GM12878 (cell line): ENCODE data around the gene CHRM4. TPM values are rescaled to one million over a fixed set of nuclear protein-coding genes. Genes with fewer than 3 reads are reported as not detected.

ENCODE experiments used
- ATAC-seq: fragments of 200-7000 bp; cut with Tn5 transposase; 3 replicates; pipeline ENCODE4 v1.9.1; 2020; ENCODE audit warnings: mild to moderate bottlenecking, moderate library complexity
- BruUV-seq: library from RNA; stranded (reverse); fragments of 400-500 nt; replicated peaks from 2 replicates; lab custom pipeline; 2021; lab: Mats Ljungman, UMichigan
- CTCF ChIA-PET: fragments of 300-600 bp; sonication (Branson Sonifier 250); formaldehyde crosslinking; extraction: SDS; loops from one replicate; lab custom pipeline; 2021; ENCODE audit warnings: inconsistent platforms; lab: Yijun Ruan, JAX
- POLR2A ChIA-PET: fragments of 350-600 bp; formaldehyde crosslinking; extraction: SDS; loops from one replicate; lab custom pipeline; 2021; ENCODE audit warnings: inconsistent platforms; lab: Charles Lee
- RAD21 ChIA-PET: fragments of 300-600 bp; sonication (Branson Sonifier 250); formaldehyde crosslinking; loops from one replicate; lab custom pipeline; 2023; ENCODE audit warnings: antibody characterized with exemption; ENCODE audit not compliant: unreplicated experiment; lab: Charles Lee
- SMC1A ChIA-PET: fragments of 300-600 bp; sonication (Branson Sonifier 250); formaldehyde crosslinking; loops from one replicate; lab custom pipeline; 2023; ENCODE audit not compliant: unreplicated experiment, uncharacterized antibody; lab: Charles Lee
- DNase-seq: peaks from one replicate; pipeline ENCODE4 v3.0.0-alpha.2; 2011; ENCODE audit warnings: low read depth, low spot score
- FAIRE-seq: peaks from 3 replicates; lab custom pipeline; 2011; peaks lifted over from hg19 to GRCh38; lab: Jason Lieb, UNC
- H2AFZ ChIP-seq: 2 replicates; pipeline ENCODE4 v1.6.0; 2011; ENCODE audit warnings: low read depth, low read length, control low read depth; ENCODE audit not compliant: control insufficient read depth
- H3K27ac ChIP-seq: 2 replicates; pipeline ENCODE4 v1.5.1; 2011; ENCODE audit warnings: control low read depth; ENCODE audit not compliant: control insufficient read depth, insufficient read depth
- H3K27me3 ChIP-seq, 2 experiments: replicated peaks in 1 of 2; 2 replicates each; pipeline versions ENCODE4 v1.6.0 to v1.6.1; 2011; ENCODE audit warnings: low read length in 1 of 2; ENCODE audit not compliant: control insufficient read depth in 2 of 2, insufficient read depth in 2 of 2
- H3K36me3 ChIP-seq, 2 experiments: 2 replicates each; pipeline ENCODE4 v1.5.1; 2011; ENCODE audit warnings: low read length in 1 of 2; ENCODE audit not compliant: control insufficient read depth in 2 of 2, insufficient read depth in 2 of 2
- H3K4me1 ChIP-seq: 2 replicates; pipeline ENCODE4 v1.6.1; 2011; ENCODE audit warnings: mild to moderate bottlenecking, low read length, moderate library complexity, mixed read lengths; ENCODE audit not compliant: control insufficient read depth, insufficient read depth
- H3K4me2 ChIP-seq: 2 replicates; pipeline ENCODE4 v1.6.0; 2011; ENCODE audit warnings: control low read depth; ENCODE audit not compliant: control insufficient read depth, insufficient read depth
- H3K4me3 ChIP-seq: fragments of 200-600 bp; sonication (generic); 2 replicates; pipeline ENCODE4 v1.5.1; 2016
- H3K79me2 ChIP-seq: 2 replicates; pipeline ENCODE4 v1.6.0; 2011; ENCODE audit warnings: low read length; ENCODE audit not compliant: control insufficient read depth, insufficient read depth
- H3K9ac ChIP-seq: 2 replicates; pipeline ENCODE4 v1.8.0; 2011; ENCODE audit warnings: low read length, control low read depth, mixed read lengths; ENCODE audit not compliant: control insufficient read depth, insufficient read depth
- H3K9me3 ChIP-seq: replicated peaks from 3 replicates; pipeline ENCODE4 v1.5.1; 2011; ENCODE audit warnings: mild to moderate bottlenecking, low read length; ENCODE audit not compliant: control insufficient read depth, insufficient read depth
- H4K20me1 ChIP-seq: 2 replicates; pipeline ENCODE4 v1.6.0; 2011; ENCODE audit not compliant: control insufficient read depth, insufficient read depth
- KAT2A ChIP-seq: conservative IDR thresholded peaks from 2 replicates; pipeline ENCODE4 v1.6.1; 2011; ENCODE audit warnings: low read depth, low read length; ENCODE audit not compliant: control insufficient read depth
- RAD21 ChIP-seq: IDR thresholded peaks from 2 replicates; pipeline ENCODE4 v1.6.1; 2011; ENCODE audit warnings: mild to moderate bottlenecking, low read depth, low read length, moderate library complexity; ENCODE audit not compliant: insufficient read depth
- WGBS: methylation state at CpG from one replicate; pipeline ENCODE4 v1.1.6; 2016; ENCODE audit warnings: low lambda C conversion rate; ENCODE audit not compliant: insufficient replicate concordance, insufficient coverage; ENCODE audit errors: missing lambda C conversion rate; 5-methylcytosine and 5-hydroxymethylcytosine counted together
- in situ Hi-C: fragments of 300-500 bp; cut with MboI; formaldehyde crosslinking; loops from 9 replicates; pipeline ENCODE4 v1.14.3; 2018; ENCODE audit warnings: mixed read lengths
- intact Hi-C: fragments of 100-400 bp; cut with micrococcal nuclease; formaldehyde crosslinking; loops from one replicate; pipeline ENCODE4 v1.14.2; 2022; ENCODE audit not compliant: unreplicated experiment
- polyA plus RNA-seq, 11 experiments: library from polyadenylated mRNA; depleted of rRNA in 4 of 11; unstranded in 6 of 11; stranded (reverse) in 5 of 11; fragments of >200 nt; fragmentation: Nextera tagmentation in 4 of 11; fragmentation: Illumina TruSeq in 1 of 11; extraction: Ambion mirVana in 4 of 11; extraction: Trizol in 1 of 11; gene quantifications; 1 replicate in 1 of 11; 2 replicates in 10 of 11; pipeline versions ENCODE4 v1.2.1 to v1.2.3, GENCODE V29; 2011 to 2016; ENCODE audit warnings: inconsistent platforms in 2 of 11, missing spikeins in 2 of 11, low read depth in 1 of 11
- total RNA-seq, 4 experiments: library from RNA; depleted of rRNA in 3 of 4; stranded (reverse); fragments of >200 nt in 3 of 4; fragmentation: Illumina TruSeq in 1 of 4; extraction: Trizol in 1 of 4; gene quantifications; 2 replicates each; pipeline versions ENCODE4 v1.2.1 to v1.2.3, GENCODE V29; 2013 to 2021
- TF ChIP-seq, protein P1 (sequence below), 3 experiments: IDR thresholded peaks in 2 of 3; conservative IDR thresholded peaks in 1 of 3; 2 replicates each; pipeline ENCODE4 v1.5.1; 2011; ENCODE audit warnings: low read depth in 3 of 3, low read length in 3 of 3, mild to moderate bottlenecking in 3 of 3, control low read depth in 2 of 3, moderate library complexity in 2 of 3, inconsistent platforms in 1 of 3, mixed read lengths in 1 of 3; ENCODE audit not compliant: control insufficient read depth in 2 of 3, insufficient read depth in 1 of 3; ENCODE audit errors: extremely low read depth in 1 of 3

CHRM4 gene
- total and polyA plus RNA-seq, 10 of the 15 experiments (the other 5 are each of a cell fraction or from before 2014, with no cell fraction given), result 0.12 to 0.23 (median 0.13) TPM; not detected in 7

DNA sequence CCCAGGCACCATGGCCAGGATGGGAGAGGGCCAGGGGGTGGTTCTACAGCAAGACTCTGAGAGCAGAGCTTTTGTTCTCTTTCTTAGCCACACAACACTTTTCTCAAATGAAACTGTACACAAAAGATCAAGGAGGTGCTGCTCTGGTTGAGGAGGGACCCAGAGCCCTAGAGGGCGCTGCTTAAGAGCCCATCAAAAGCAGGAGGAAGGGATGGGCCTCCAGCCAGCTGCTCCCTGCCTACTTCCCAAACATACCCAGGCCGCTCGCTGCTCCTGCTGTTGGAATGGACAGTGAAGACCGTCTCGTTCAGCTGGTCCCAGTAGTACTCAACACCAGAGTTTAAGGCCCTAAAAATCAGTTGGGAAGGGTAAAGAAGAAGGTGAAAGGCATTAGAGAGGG lies 18.4 kb upstream of the CHRM4 start:
- Histone ChIP-seq H2AFZ (no peak overlapping the region), H3K4me1 (no peaks in the 10 kb centered on the region), H3K79me2 (no peaks in the 10 kb centered on the region), H3K27ac (no peak overlapping the region), H3K36me3 (peaks cover 17 to 24% of the 10 kb centered on the region in 2 experiments), H4K20me1 (no peaks in the 10 kb centered on the region; the same call in 1 of the 2 replicates), H3K9ac (no peak overlapping the region), H3K9me3 (no peaks in the 10 kb centered on the region), H3K27me3 (no peaks in the 10 kb centered on the region), H3K4me2 (no peak overlapping the region), H3K4me3 (no peak overlapping the region)
- in situ Hi-C loops (no loop called here), intact Hi-C loops (no loop called here)
- ATAC-seq, result no peak
- ChIA-PET CTCF (interaction anchor here (0.6 to 2.6 kb wide), 19 partner anchors 21 to 135 kb away, joined by 3 to 12 read pairs (median 3); no protein-coding TSS in a partner anchor), RAD21 (interaction anchor here (0.8 to 2.2 kb wide), 7 partner anchors 41 to 119 kb away, joined by 3 to 11 read pairs (median 5); no protein-coding TSS in a partner anchor), SMC1A (interaction anchor here (0.7 to 2.5 kb wide), 8 partner anchors 27 to 128 kb away, joined by 3 to 7 read pairs (median 4); no protein-coding TSS in a partner anchor), POLR2A (interaction anchor here (0.5 kb wide), 1 partner anchor 209 kb away, joined by 4 read pairs; no protein-coding TSS in a partner anchor)
- TF ChIP-seq RAD21, result peak; percentile 8; the same call in 1 of the 2 replicates
- TF ChIP-seq KAT2A, result no peak
- TF ChIP-seq, protein P1, sequence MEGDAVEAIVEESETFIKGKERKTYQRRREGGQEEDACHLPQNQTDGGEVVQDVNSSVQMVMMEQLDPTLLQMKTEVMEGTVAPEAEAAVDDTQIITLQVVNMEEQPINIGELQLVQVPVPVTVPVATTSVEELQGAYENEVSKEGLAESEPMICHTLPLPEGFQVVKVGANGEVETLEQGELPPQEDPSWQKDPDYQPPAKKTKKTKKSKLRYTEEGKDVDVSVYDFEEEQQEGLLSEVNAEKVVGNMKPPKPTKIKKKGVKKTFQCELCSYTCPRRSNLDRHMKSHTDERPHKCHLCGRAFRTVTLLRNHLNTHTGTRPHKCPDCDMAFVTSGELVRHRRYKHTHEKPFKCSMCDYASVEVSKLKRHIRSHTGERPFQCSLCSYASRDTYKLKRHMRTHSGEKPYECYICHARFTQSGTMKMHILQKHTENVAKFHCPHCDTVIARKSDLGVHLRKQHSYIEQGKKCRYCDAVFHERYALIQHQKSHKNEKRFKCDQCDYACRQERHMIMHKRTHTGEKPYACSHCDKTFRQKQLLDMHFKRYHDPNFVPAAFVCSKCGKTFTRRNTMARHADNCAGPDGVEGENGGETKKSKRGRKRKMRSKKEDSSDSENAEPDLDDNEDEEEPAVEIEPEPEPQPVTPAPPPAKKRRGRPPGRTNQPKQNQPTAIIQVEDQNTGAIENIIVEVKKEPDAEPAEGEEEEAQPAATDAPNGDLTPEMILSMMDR (IDR thresholded peaks at IDR 0.05 in 2 of 3, conservative IDR thresholded peaks at IDR 0.05 in 1 of 3; ENCODE audit: control insufficient read depth in 2 of 3, extremely low read depth in 1 of 3, insufficient read depth in 1 of 3, low read depth in 3 of 3, low read length in 3 of 3), result peak in 1 of 3 experiments; percentile 26; a peak in 1 of 6 replicates
- 95% methylated on average over 5 of the region's 5 CpGs for WGBS
- BruUV-seq, result no TSS peak
- DNase-seq, result no peak
- FAIRE-seq, result no peak
